NCI-H510A (cell line): ENCODE data around the gene TENM4.

Experiments used
- DNase-seq: peaks from one replicate; lab custom pipeline; 2025; lab: John Stamatoyannopoulos, UW

TENM4 gene

DNA sequence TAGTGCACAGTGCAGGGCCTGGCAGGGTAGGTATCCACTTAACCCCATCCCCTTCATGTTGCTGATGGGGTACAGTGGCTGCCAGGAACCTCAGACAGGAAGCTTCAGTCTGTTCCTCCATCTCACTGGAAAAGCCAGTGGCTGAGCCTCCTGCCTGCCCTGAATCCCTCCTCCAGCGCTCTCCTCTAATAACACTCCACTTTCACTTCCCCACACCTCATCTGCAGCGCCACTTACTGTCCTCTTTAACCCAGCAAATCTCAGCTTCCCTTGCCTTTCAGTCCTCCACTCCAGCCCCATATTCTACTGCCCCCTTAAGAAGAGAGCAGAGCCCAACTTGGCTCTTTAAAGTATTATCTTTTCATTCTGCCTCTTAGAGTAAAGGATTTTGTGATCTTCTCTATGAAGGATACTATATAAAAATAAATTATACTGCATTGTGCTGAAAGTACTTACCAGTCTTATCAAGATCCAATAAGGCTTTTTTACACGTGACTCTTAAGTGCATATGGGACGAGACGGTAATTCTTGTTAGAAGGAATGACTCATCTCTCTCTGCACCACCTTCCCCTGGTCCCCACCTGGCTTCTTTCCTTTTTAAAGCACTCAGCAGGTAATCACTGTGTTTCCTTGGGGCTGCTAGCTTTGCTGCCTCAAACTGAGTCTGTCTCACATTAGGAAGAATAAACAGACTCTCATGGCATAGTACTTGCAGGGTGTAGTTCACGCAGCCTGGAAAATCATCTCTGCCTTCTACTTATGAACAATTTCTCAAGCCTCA, 628.1 kb downstream of the TENM4 start:
- no peak for DNase-seq

DNA sequence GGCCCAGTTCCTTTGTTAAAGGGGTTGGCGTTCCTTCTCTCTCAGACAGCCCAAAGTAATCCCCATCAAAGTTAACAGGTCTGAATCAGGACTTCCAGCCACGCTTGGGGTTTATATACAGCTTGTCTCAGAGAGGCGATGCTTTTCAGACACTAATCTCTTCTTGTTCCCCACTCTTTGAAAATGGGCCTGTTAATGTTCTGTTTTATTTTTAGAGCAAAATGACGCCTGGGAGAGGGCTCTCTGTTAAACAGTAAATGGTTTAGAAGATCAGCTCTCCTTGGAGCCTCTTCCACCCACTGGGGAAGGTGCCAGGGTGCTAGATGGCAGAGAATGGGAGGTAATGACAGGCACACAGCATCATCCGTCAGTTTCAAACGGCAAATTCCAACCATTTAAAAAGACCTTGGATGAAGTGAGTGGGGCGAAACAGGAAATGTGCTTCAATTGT, 630.2 kb downstream of the TENM4 start:
- no peak for DNase-seq

DNA sequence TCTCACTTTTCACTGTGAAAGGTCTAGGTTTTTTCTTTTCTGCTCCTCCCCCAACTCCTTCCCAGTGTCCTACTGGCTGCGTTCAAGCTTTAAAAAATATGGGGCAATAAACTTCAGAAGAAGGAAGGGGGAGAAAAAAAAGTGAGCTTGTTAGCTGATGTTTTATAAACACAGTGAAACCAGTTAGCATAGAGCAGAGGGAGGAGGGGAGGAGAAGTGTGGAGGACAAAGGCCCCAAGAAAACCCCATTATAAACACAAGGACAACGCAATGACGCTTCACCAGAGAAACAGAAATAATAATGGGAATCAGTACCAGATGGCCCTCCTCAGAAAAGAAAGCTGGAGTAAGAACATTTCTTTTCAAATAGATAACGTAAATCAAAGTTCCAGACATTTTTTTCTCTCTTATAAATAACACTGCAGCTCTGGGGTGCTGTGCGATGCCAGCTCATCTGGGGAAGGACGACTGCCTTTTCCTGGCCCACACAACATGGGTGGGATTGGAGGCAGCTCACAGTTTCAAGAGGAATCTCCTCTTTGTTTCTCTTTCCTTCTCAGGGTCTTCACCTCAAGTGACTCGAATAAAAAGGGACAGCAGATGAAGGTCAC, 630.8 kb downstream of the TENM4 start:
- no peak for DNase-seq

DNA sequence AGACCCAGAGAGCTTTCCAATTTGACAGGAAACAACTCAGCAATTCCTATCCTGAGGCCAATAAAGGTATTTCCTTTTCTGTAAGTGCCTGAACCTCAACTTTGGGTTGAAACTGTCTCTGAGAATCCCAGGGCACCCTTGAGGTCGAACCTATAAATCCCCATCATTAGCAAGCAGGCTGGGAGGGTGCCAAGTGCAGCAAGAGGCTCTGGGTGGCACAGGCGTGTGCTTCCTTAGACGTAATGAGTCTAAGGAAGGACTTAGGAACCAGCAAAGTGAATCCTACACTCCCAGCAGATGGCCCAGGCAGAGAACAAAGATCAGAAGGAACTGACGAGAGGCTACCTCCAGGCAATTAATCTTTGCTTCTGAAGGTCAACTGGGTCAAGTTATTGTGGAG, 631.9 kb downstream of the TENM4 start:
- no peak for DNase-seq

DNA sequence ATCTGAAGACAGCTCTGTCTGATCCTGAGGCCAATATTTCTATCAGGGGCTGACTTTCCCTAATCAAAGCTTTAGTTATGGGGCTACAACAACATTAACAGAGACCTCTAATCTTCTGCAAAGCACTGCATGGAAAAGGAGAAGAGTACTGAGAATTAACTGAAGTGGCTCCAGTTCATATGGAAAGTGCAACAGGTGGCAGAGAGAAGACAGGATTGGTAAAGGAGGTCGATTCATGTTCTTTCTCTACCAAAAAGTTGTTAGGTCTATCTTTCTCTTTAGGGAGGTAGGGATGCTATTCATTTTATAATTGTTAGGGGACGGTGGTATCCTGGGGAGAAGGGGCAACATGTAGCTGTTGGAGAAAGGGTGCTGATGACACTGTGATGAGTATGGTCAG, 633.5 kb downstream of the TENM4 start:
- DNase-seq: no peak

DNA sequence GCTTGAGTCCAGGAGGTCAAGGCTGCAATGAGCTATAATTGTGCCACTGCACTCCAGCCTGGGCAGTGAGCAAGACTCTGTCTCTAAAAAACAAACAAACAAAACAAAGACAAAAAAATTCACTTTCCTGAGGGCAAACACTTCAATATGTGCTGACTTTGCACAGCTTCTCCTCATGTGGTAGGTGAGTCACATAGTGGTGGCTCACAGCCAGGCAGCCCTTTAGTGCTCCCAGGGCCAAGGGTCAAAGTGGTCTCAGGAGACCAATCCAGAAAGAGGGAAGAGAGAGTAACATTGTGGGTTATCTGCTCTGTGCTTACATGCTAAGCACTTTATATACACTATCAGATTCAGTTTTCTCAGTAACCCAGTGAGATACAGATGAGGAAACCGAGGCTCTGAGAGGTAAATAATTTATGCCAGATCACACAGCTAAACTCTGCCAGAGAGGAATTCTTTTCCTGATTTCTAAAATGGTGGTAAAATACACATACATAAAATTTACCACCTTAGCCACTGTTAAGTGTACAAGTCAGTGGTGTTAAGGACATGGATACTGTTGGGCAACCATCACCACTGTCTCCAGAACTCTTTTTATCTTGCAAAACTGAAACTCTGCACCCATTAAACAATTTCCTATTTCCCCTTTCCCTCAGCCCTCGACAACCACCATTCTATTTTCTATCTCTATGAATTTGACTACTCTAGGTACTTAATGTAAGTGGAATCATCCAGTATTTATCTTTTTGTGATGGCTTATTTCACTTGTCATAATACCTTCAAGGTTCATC, 634.4 kb downstream of the TENM4 start:
- no peak for DNase-seq

DNA sequence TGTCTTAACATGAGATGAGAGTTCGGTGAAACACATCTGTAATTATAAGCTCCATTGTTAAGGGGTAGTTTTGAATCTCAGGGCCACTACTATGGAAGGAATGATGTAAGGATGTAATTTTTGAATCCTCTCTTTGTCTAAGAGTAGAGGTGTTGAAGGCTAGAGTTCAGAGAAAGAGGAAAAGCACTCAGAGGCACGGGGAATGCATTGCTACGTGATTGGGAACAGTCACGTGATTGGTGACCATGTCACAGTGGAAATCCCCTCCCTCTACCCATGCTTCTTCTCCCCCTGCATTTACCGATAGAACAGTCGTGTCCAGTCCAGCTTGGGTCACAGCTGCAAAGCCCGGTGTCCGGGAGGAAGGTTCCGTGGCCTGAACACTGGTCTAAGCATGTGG, 635.8 kb downstream of the TENM4 start:
- no peak for DNase-seq

DNA sequence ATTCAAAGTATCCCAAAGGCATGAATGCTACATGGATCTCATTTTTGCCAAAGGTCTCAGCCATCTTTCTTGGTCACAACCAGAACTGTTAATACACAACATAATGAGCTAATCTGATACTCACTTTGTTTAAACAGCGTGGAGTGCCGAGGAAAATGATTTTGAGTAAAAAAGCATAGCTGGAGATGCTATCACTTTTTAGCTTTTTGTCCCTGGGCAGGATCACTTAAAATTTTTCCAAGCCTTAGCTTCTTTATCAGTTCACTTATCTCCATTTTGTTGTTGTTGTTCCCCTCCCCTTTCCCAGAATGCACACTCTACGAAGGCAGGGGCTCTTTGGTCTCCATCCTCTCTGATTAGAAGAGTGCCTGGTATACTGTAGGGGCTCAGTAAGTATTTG, 636.8 kb downstream of the TENM4 start:
- DNase-seq: no peak

DNA sequence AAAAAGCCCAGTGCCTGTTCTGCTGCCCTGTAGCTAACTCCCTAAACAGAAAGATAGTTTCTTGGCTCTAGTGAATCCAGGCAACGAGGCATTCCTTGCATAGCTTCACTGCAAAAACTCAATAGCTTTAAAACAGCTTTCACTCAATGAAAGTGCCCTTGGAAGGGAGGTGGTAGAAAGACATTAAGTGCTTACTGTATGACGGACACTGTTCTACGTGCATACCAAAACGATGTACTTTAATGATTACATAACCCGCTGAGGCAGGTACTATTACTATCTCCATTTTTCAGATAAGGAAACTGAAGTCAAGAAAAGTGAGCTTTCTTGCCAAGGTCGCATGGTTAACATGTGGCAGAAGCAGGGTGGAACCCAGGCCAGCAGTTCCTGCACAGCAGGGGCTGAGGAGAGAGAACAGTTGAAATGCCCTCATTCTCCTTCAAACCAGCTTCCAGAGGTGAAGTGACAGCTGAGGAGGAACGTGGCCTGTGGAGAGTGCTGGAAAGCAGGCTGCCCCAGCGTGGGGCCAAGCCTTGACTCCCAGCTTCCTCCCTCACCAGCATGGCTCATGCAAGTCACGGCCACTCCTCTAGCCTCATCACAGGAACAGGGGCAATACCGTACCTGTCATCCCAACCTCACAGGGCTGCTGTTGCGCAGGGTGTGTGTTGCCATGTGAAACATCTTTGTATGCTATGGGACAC, 638.6 kb downstream of the TENM4 start:
- no peak for DNase-seq

DNA sequence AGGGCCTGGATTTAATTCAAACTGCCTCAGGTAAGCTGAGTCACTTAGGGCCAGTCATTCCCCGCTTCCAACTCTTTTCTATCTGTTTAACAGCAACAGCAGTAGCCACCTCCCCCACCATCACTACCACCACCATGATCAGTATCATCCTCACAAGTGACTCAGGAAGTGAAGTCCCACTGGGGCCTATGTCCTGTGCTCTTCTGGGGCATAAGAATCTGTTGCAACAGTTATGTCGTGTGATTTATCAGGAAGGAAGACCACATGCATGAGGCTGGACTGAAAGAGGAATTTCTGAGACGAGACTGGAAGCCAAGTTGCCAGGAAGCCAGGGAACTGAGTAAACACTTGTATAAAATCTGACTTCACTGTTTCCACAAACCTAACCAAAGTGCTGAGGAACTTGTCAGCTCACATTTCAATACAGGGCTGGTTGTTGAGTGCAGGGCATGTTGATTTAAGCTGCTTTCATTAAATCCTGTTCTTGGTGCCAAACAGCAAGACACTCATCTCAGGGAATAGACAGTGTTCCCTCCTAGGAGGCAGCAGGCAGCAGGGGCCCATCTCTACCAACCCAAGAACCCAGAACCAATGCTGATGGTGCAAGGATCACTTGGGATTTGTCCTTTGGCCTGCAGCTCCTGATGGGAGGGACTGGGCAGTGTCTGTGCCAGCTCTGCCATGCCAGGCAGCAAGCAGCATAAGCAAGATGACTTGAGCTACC, 639.5 kb downstream of the TENM4 start:
- DNase-seq: peak; percentile 12

DNA sequence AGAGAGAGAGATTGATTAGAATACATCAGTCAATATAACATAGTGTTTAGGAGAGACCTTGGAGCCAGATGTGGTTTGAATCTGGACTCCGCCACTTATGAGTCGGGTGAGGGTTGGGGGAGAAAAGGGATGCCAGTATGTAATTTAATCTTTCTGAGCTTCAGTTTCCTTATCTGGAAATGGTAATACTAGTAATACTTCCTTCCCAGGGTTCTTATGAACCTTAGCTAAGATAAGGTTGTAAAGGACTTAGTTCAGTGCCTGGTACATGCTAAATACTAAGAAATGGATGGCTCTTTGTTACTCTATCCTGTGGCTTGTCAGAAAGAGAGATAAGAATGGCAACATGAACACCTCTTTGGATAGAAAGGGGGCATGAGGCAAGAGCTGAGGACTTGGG, 640.1 kb downstream of the TENM4 start:
- no peak for DNase-seq

DNA sequence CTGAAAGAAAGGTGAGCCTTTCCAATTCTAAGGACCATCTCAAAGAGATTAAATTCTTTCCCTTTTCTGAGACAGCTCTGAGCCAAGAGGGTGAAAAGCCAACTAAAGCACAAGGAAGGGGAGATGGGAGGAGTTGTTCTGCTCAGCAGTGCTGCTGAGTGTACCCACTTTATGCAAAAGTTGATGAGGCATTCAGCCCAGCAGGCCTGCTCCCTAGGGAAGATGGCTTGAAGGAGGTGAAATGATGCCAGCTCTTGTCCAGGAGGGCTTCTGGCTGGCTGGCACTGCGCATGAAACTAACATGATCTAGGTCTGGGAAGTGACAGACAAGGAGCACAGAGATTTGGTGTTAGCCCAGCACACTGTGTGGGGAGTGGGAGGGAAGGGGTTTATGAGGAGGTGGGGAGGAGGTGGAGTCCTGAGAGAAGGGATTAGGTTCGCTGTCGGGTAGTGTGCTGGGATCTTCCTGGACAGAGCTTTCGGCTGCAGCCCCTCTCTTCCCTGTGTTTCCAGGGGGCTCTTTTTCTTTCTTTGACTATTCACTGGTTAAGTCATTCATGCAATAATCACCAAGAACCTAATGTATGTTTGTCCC, 640.6 kb downstream of the TENM4 start:
- no peak for DNase-seq

DNA sequence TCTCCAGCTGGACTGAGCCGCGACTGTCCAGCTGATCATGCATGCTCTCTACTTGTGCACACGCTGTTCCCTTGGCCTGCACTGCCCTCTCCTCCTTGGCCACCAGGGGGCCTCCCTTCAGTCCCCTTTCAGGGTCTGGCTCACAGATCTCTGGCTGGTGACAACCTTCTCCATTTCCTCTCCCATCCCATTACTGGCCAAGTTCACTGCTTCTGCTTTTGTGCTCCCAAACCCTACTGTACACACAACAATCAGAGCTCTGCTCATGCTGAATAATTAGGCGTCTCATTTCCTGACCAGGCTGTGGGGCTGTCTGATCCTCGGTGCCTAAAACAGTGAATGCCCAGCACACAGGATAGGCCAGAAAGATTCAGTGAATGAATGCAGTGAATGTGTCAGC, 642.2 kb downstream of the TENM4 start:
- DNase-seq: peak; percentile 32

DNA sequence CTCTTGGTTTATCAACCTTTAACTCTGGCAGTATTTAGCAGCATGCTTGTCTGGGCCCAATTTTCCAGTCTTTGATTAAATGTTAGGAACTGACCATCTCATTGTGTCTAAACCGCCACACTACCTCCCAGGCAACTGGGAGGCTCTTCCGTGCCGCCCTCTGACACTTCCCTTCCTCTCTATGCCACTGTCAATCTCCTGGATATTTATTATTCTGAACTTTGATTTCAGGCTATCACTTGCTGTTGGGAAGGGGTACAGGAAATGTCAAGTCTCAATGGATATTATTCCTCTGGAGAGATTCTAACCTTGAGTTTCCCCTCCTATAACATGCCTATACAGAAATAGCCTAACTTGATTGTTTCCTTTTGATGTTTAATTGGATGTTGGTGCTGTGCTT, 643.3 kb downstream of the TENM4 start:
- DNase-seq: no peak

DNA sequence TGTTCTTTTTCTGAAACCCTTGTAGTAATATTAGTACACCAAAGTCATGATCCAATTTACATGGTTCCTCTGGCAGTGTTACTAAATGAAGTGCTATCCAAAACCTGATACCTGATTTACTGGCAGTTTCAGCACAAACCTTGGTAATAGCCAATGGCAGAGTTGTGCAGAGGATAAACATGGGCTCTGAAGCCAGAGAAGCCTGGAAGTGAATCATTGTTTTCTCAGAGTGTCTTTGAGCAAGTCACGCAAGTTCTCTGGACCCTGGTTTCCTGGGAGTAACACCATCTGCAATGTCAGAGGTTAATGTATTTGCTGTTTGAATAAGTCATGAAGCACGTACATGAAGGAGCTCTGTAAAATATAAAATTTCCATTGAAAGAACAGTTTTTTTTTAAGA, 643.9 kb downstream of the TENM4 start:
- no peak for DNase-seq

DNA sequence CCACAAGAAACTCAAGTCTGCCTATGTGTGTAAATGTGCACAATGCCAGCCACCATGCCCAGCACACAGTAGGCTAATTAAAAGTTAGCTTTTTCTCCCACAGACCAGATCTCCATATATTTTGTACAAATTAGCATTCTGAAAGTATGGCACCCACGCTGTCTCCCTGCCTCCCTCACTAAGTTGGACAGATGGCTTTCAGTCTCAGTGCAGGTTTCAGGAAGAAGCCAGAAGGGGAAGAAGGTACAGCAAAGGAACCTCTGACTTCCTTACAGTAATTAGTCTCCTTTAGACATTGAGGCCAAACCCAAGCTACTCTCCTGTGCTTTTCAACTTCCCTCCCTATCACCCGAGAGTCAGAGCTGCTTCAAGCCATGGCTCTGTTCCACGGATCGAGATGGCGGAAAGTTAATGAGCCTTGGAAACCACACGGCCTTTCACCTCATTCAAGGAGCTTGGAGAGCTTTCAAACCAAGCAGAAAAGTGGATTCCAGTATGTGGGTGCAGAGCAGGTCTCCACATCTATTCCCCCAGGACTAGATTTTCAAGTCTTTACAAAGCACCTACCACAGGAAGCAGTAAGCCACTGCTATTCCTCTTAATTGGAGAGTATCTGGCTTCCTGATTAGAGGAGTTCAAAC, 645.1 kb downstream of the TENM4 start:
- peak; percentile 36 for DNase-seq

DNA sequence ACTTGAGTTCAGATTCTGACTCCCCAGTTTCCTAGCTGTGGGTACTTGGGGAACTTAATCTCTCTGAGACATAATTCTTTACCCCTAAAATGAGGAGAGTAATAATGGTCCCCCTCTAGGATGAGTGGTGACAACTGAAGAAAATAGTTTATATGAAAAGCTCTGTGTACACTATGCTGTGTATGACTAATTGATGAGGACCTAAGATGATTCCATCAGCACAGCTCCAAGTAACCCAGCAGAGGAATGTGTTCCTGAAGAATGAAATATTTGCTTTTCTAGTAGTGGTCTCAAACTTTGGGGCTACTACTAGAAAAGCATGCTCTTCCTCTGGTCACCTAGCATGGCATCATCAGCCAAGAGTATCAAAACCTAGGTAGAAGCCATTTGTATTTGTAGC, 648.9 kb downstream of the TENM4 start:
- no peak for DNase-seq

DNA sequence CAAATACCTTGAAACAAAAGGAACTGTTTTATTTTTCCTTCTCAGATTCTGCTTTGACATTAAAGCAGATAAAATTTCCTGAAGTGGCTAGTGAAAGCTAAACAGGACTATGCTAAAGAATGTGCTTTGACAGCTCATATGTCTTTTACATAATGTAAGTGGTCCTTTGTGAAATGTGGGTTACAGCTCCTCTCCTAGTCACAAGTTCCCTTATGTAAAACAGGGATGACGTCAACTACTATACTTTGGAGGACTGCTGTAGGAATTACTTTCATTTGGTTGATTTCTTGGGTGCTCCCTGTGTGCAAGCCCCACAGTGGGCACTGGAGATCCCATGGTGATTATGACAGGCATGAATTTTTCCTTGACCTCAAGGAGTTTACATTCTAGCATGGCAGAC, 649.6 kb downstream of the TENM4 start:
- DNase-seq: no peak

DNA sequence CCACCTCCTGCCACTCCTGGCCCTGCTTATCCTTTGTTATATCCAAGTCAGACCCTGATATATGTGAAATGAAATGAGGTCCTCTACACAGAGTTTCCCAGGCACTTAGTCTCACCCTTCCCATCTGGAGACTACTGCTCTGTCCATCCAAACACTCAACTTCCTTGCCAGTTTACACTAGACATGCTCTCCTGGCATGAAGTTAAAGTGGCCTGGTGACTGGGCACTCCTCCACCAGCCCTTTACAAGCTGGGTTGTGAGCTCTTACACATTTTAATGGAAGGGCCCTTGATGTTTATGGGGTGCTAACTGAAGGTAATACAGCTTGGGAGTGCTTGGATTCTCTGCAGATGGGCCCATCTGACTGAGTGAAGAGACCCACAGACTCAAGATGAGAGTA, 650.0 kb downstream of the TENM4 start:
- DNase-seq: no peak

DNA sequence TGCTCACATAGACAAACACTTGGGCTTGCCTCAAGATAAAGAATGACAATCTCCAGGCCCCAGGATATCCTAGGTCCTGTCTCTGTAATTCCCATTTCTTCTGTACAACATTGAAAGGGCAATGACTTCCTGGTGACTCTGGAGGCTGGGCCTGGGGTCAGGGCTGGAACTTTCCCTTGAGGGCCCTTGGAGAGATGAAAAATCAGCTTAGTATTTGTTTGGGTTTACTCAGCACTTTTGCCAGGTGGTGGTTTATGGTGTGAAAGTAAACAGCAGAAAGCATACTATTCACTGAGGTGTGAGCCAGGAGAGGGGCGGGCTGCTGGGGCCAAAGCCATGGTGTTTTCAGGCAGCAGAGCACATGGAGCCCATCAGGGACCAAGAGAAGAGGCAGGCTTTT, 651.5 kb downstream of the TENM4 start:
- DNase-seq: peak; percentile 24

DNA sequence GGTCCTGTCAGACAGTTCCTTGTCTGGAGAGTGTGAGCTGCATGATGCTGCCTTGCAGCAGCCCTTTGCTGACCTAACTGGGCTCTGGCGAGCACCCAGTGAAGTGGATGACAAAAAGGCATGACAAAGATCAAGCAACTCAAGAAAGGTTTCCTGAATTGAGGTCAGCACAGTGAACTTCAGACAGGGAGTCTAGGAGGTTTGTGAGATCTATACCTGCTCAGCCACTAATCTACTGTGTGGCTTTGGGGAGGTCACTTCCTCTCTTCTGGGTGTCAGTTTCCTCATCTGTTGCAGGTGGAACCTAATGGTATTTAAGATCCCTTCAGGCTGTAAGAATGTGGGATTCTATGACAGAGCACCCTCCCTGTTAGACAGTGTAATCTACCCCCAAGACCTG, 652.3 kb downstream of the TENM4 start:
- DNase-seq: no peak
